ENCODE measurements around the gene TSSK6. TPM values are rescaled to one million over a fixed set of nuclear protein-coding genes. Genes with fewer than 3 reads are reported as not detected.
A peak's percentile ranks its signal among the peaks of the same experiment; 100 is the strongest.

The TSSK6 gene
- total and polyA plus RNA-seq, 10 of the 15 experiments (the other 5 are each of a cell fraction or from before 2014, with no cell fraction given): 0.06 to 3.6 (median 0.98) TPM; not detected in 2

- peak; percentile 80 to 86 (median 82) for TF ChIP-seq CTCF (IDR thresholded peaks at IDR 0.05 in 2 of 3, conservative IDR thresholded peaks at IDR 0.05 in 1 of 3; ENCODE audit: control insufficient read depth in 2 of 3, extremely low read depth in 1 of 3, insufficient read depth in 1 of 3, low read depth in 3 of 3, low read length in 3 of 3)
- TF ChIP-seq, protein P1, sequence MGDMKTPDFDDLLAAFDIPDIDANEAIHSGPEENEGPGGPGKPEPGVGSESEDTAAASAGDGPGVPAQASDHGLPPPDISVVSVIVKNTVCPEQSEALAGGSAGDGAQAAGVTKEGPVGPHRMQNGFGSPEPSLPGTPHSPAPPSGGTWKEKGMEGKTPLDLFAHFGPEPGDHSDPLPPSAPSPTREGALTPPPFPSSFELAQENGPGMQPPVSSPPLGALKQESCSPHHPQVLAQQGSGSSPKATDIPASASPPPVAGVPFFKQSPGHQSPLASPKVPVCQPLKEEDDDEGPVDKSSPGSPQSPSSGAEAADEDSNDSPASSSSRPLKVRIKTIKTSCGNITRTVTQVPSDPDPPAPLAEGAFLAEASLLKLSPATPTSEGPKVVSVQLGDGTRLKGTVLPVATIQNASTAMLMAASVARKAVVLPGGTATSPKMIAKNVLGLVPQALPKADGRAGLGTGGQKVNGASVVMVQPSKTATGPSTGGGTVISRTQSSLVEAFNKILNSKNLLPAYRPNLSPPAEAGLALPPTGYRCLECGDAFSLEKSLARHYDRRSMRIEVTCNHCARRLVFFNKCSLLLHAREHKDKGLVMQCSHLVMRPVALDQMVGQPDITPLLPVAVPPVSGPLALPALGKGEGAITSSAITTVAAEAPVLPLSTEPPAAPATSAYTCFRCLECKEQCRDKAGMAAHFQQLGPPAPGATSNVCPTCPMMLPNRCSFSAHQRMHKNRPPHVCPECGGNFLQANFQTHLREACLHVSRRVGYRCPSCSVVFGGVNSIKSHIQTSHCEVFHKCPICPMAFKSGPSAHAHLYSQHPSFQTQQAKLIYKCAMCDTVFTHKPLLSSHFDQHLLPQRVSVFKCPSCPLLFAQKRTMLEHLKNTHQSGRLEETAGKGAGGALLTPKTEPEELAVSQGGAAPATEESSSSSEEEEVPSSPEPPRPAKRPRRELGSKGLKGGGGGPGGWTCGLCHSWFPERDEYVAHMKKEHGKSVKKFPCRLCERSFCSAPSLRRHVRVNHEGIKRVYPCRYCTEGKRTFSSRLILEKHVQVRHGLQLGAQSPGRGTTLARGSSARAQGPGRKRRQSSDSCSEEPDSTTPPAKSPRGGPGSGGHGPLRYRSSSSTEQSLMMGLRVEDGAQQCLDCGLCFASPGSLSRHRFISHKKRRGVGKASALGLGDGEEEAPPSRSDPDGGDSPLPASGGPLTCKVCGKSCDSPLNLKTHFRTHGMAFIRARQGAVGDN (IDR thresholded peaks at IDR 0.05): no peak
These were observed 25.0 kb downstream of the TSSK6 start (continued) for GRCh38 chr19:19490214-19490968.

DNA sequence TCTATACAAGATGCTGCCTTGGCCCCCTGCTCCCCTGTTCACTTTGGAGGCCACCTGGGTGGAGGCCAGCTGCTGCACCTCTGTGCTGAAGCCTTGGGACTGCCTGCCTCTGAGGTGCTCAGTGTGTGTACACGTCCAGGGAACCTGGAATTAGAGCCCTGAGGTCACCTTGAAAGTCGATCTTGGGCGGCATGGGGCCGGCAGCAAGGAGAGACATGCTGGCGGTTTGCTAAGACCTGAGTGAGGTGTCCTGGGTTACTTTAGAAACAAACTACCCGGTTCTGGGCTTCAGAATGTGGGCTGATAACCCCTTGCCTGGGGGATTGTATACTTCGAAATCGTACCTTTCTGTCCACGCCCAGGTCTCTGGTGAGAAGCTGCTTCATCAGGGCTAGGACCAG, 25.5 kb downstream of the TSSK6 start:
- ChIA-PET SMC1A (ENCODE audit: uncharacterized antibody, unreplicated experiment) (interaction anchor here (0.9 to 5.1 kb wide), 16 partner anchors 22 to 315 kb away, joined by 3 to 97 read pairs (median 6); partner anchors contain the start of gene GATAD2A), POLR2A (interaction anchor here (1.1 to 3.1 kb wide), 3 partner anchors 85 to 124 kb away, joined by 3 to 16 read pairs (median 6); partner anchors contain the start of gene GATAD2A), RAD21 (ENCODE audit: unreplicated experiment) (interaction anchor here (0.6 to 4.8 kb wide), 18 partner anchors 26 to 344 kb away, joined by 3 to 72 read pairs (median 8); partner anchors contain the start of genes GATAD2A and NDUFA13), CTCF (interaction anchor here (0.6 to 9.3 kb wide), 30 partner anchors 9 to 440 kb away, joined by 3 to 223 read pairs (median 6); partner anchors contain the start of genes BORCS8, GATAD2A, NDUFA13 and RFXANK)
- peaks cover 9% of the 10 kb centered on the region for H3K79me2 ChIP-seq (ENCODE audit: control insufficient read depth, insufficient read depth, low read length)
- H3K4me2 ChIP-seq (ENCODE audit: control insufficient read depth, insufficient read depth): no peak overlapping the region
- H4K20me1 ChIP-seq (ENCODE audit: control insufficient read depth, insufficient read depth): no peaks in the 10 kb centered on the region
- WGBS (ENCODE audit: insufficient coverage, insufficient replicate concordance, low lambda C conversion rate, missing lambda C conversion rate): 70% methylated on average over 9 of the region's 9 CpGs
- in situ Hi-C loops (cut with MboI): loop anchor here (5.0 to 10.0 kb wide), 2 partner anchors 123 to 345 kb away; no protein-coding TSS in a partner anchor
- peak overlapping the region; percentile 82; the same call in 1 of the 2 replicates for H3K27ac ChIP-seq (ENCODE audit: control insufficient read depth, insufficient read depth)
- BruUV-seq (replicated peaks): no TSS peak
- H3K4me3 ChIP-seq: no peak overlapping the region
- H3K9me3 ChIP-seq (replicated peaks; ENCODE audit: control insufficient read depth, insufficient read depth, low read length): no peaks in the 10 kb centered on the region
- peaks cover 19 to 37% of the 10 kb centered on the region in 2 experiments; a peak in 3 of 4 replicates for H3K36me3 ChIP-seq (ENCODE audit: control insufficient read depth in 2 of 2, insufficient read depth in 2 of 2, low read length in 1 of 2)
- peaks cover 26% of the 10 kb centered on the region for H3K4me1 ChIP-seq (ENCODE audit: control insufficient read depth, insufficient read depth, low read length)
- H3K27me3 ChIP-seq (replicated peaks in 1 of 2; ENCODE audit: control insufficient read depth in 2 of 2, insufficient read depth in 2 of 2, low read length in 1 of 2): no peaks in the 10 kb centered on the region
- ATAC-seq: peak; percentile 12
- no peak for FAIRE-seq
- DNase-seq (ENCODE audit: low read depth, low spot score): no peak
- H3K9ac ChIP-seq (ENCODE audit: control insufficient read depth, insufficient read depth, low read length): no peak overlapping the region
- H2AFZ ChIP-seq (ENCODE audit: control insufficient read depth, low read depth, low read length): no peak overlapping the region
- intact Hi-C loops (cut with micrococcal nuclease; ENCODE audit: unreplicated experiment): loop anchor here (1.0 kb wide), 4 partner anchors 105 to 344 kb away; no protein-coding TSS in a partner anchor
- TF ChIP-seq SMC3 (IDR thresholded peaks at IDR 0.05; ENCODE audit: borderline replicate concordance, low read length) (no peak), DPF2 (IDR thresholded peaks at IDR 0.05) (no peak), ZNF274 (IDR thresholded peaks at IDR 0.05; ENCODE audit: insufficient read depth, insufficient read length) (no peak), SIX5 (IDR thresholded peaks at IDR 0.05; ENCODE audit: low read depth, low read length, severe bottlenecking) (no peak), YY1 (IDR thresholded peaks at IDR 0.05; ENCODE audit: low read depth, low read length) (no peak)
- TF ChIP-seq, protein P2, sequence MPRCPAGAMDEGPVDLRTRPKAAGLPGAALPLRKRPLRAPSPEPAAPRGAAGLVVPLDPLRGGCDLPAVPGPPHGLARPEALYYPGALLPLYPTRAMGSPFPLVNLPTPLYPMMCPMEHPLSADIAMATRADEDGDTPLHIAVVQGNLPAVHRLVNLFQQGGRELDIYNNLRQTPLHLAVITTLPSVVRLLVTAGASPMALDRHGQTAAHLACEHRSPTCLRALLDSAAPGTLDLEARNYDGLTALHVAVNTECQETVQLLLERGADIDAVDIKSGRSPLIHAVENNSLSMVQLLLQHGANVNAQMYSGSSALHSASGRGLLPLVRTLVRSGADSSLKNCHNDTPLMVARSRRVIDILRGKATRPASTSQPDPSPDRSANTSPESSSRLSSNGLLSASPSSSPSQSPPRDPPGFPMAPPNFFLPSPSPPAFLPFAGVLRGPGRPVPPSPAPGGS (IDR thresholded peaks at IDR 0.05; ENCODE audit: borderline replicate concordance, insufficient read depth, low read depth, low read length, poor library complexity, severe bottlenecking): no peak
- TF ChIP-seq, protein P3, sequence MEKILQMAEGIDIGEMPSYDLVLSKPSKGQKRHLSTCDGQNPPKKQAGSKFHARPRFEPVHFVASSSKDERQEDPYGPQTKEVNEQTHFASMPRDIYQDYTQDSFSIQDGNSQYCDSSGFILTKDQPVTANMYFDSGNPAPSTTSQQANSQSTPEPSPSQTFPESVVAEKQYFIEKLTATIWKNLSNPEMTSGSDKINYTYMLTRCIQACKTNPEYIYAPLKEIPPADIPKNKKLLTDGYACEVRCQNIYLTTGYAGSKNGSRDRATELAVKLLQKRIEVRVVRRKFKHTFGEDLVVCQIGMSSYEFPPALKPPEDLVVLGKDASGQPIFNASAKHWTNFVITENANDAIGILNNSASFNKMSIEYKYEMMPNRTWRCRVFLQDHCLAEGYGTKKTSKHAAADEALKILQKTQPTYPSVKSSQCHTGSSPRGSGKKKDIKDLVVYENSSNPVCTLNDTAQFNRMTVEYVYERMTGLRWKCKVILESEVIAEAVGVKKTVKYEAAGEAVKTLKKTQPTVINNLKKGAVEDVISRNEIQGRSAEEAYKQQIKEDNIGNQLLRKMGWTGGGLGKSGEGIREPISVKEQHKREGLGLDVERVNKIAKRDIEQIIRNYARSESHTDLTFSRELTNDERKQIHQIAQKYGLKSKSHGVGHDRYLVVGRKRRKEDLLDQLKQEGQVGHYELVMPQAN (conservative IDR thresholded peaks at IDR 0.05): no peak

All from GM12878 (cell line).